ENCODE measurements around the gene ZNF235. TPM values are rescaled to one million over a fixed set of nuclear protein-coding genes. Genes with fewer than 3 reads are reported as not detected.

Gene ZNF235
- total and polyA plus RNA-seq, 2 of the 8 experiments (the other 6 are each of a cell fraction or from before 2014, with no cell fraction given): 2.0 to 5.3 TPM

- TF ChIP-seq, protein P1, sequence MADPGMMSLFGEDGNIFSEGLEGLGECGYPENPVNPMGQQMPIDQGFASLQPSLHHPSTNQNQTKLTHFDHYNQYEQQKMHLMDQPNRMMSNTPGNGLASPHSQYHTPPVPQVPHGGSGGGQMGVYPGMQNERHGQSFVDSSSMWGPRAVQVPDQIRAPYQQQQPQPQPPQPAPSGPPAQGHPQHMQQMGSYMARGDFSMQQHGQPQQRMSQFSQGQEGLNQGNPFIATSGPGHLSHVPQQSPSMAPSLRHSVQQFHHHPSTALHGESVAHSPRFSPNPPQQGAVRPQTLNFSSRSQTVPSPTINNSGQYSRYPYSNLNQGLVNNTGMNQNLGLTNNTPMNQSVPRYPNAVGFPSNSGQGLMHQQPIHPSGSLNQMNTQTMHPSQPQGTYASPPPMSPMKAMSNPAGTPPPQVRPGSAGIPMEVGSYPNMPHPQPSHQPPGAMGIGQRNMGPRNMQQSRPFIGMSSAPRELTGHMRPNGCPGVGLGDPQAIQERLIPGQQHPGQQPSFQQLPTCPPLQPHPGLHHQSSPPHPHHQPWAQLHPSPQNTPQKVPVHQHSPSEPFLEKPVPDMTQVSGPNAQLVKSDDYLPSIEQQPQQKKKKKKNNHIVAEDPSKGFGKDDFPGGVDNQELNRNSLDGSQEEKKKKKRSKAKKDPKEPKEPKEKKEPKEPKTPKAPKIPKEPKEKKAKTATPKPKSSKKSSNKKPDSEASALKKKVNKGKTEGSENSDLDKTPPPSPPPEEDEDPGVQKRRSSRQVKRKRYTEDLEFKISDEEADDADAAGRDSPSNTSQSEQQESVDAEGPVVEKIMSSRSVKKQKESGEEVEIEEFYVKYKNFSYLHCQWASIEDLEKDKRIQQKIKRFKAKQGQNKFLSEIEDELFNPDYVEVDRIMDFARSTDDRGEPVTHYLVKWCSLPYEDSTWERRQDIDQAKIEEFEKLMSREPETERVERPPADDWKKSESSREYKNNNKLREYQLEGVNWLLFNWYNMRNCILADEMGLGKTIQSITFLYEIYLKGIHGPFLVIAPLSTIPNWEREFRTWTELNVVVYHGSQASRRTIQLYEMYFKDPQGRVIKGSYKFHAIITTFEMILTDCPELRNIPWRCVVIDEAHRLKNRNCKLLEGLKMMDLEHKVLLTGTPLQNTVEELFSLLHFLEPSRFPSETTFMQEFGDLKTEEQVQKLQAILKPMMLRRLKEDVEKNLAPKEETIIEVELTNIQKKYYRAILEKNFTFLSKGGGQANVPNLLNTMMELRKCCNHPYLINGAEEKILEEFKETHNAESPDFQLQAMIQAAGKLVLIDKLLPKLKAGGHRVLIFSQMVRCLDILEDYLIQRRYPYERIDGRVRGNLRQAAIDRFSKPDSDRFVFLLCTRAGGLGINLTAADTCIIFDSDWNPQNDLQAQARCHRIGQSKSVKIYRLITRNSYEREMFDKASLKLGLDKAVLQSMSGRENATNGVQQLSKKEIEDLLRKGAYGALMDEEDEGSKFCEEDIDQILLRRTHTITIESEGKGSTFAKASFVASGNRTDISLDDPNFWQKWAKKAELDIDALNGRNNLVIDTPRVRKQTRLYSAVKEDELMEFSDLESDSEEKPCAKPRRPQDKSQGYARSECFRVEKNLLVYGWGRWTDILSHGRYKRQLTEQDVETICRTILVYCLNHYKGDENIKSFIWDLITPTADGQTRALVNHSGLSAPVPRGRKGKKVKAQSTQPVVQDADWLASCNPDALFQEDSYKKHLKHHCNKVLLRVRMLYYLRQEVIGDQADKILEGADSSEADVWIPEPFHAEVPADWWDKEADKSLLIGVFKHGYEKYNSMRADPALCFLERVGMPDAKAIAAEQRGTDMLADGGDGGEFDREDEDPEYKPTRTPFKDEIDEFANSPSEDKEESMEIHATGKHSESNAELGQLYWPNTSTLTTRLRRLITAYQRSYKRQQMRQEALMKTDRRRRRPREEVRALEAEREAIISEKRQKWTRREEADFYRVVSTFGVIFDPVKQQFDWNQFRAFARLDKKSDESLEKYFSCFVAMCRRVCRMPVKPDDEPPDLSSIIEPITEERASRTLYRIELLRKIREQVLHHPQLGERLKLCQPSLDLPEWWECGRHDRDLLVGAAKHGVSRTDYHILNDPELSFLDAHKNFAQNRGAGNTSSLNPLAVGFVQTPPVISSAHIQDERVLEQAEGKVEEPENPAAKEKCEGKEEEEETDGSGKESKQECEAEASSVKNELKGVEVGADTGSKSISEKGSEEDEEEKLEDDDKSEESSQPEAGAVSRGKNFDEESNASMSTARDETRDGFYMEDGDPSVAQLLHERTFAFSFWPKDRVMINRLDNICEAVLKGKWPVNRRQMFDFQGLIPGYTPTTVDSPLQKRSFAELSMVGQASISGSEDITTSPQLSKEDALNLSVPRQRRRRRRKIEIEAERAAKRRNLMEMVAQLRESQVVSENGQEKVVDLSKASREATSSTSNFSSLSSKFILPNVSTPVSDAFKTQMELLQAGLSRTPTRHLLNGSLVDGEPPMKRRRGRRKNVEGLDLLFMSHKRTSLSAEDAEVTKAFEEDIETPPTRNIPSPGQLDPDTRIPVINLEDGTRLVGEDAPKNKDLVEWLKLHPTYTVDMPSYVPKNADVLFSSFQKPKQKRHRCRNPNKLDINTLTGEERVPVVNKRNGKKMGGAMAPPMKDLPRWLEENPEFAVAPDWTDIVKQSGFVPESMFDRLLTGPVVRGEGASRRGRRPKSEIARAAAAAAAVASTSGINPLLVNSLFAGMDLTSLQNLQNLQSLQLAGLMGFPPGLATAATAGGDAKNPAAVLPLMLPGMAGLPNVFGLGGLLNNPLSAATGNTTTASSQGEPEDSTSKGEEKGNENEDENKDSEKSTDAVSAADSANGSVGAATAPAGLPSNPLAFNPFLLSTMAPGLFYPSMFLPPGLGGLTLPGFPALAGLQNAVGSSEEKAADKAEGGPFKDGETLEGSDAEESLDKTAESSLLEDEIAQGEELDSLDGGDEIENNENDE (IDR thresholded peaks at IDR 0.05; ENCODE audit: insufficient replicate concordance, low read length): no peak
- TF ChIP-seq CEBPB (IDR thresholded peaks at IDR 0.05; ENCODE audit: low read depth, low read length): no peak
- TF ChIP-seq RNF2 (IDR thresholded peaks at IDR 0.05; ENCODE audit: borderline replicate concordance, low read depth, low read length, missing control alignments, poor library complexity, severe bottlenecking): no peak
- TF ChIP-seq MAFK (IDR thresholded peaks at IDR 0.05; ENCODE audit: low read depth, low read length): no peak
- TF ChIP-seq YY1 (IDR thresholded peaks at IDR 0.05; ENCODE audit: low read depth, low read length): no peak
- no peak for TF ChIP-seq FOSL1 (IDR thresholded peaks at IDR 0.05; ENCODE audit: insufficient read depth, low read depth, low read length)
- TF ChIP-seq TEAD4 (IDR thresholded peaks at IDR 0.05; ENCODE audit: low read depth, low read length): no peak
Measured at GRCh38 chr19:44284968-44285367, 19.9 kb downstream of the ZNF235 start (continued).
